SK-N-MC (cell line): ENCODE results near the gene ESYT3.

ENCODE experiments used
- EZH2 ChIP-seq: fragments of 200-600 bp; sonication (generic); IDR thresholded peaks from one replicate; pipeline ENCODE4 v1.6.1; 2017; ENCODE audit warnings: antibody characterized with exemption
- FOXP2 ChIP-seq: optimal IDR thresholded peaks from 2 replicates; pipeline ENCODE3; 2011; ENCODE audit warnings: mild to moderate bottlenecking, moderate library complexity; ENCODE audit not compliant: insufficient read depth; ENCODE audit errors: extremely low read length, control extremely low read depth
- POLR2AphosphoS5 ChIP-seq: IDR thresholded peaks from 2 replicates; pipeline ENCODE4 v1.6.1; 2012; ENCODE audit warnings: mild to moderate bottlenecking, low read depth, low read length, borderline replicate concordance

DNA sequence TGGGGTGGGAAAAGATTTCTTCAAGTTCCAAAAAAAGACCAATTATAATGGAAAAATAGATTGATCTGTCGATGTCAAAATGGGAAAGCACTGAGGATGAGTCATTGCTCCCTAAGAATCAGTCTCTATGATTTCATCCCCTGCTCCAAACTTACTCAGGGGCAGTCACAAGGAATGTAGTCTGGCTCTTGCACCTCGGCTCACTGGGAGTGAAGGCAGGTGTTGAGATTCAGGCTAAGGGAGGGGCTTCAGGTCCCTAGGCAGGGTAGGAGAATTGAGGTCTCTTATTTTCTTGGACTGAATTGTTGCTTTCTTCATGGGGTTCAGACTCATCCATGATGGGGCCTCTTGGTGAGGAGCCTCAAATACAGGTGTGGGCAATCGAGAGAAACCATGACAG is 14.2 kb downstream of the ESYT3 start:
- TF ChIP-seq EZH2, result no peak
- no peak for TF ChIP-seq POLR2AphosphoS5
- no peak for TF ChIP-seq FOXP2
